GM10266 (cell line): ENCODE data around the gene PRSS57.
"Not testable (repeated sequence)": the region's sequence is repeated elsewhere in the genome, so short reads cannot be mapped to it uniquely, and the experiment has no call there.

ENCODE experiments used
- DNase-seq: peaks from one replicate; pipeline ENCODE4 v3.0.0; 2012; ENCODE audit errors: extremely low spot score
- CTCF ChIP-seq: IDR thresholded peaks from 2 replicates; pipeline ENCODE4 v1.5.1; 2012; ENCODE audit warnings: mild to moderate bottlenecking, low read depth; ENCODE audit not compliant: control insufficient read depth, insufficient read depth; ENCODE audit errors: missing control alignments

Gene PRSS57

DNA sequence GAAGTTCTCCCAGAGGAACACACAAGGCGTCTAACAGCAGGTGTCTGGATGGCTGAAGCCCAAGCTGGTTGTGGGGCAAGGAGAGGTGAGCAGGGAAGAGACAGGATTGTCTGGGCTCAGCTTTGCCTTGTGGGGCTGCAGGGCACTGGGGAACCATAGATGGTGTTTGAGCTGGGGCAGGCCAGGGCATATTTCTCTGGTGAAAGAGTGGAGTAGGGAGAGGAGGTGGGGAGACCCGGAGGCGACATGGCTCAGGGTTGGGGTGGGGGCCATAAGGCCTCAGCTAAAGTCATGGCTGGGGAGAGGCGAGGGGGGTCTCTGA, 8.0 kb upstream of the PRSS57 start:
- no peak for DNase-seq
- TF ChIP-seq CTCF, result no peak

DNA sequence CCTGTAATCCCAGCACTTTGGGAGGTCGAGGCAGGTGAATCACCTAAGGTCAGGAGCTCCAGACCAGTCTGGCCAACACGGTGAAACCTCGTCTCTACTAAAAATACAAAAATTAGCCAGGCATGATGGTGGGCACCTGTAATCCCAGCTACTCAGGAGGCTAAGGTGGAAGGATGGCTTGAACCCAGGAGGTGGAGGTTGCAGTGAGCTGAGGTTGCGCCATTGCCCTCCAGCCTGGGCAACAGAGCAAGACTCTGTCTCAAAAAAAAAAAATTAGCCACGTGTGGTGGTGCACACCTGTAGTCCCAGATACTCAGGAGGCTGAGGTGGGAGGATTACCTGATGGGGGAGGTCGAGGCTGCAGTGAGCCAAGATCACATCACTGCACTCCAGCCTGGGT, 7.6 kb upstream of the PRSS57 start:
- not testable (repeated sequence) for DNase-seq

- not testable (repeated sequence) for DNase-seq
Measured at GRCh38 chr19:699885-700284, 4.6 kb upstream of the PRSS57 start.

DNA sequence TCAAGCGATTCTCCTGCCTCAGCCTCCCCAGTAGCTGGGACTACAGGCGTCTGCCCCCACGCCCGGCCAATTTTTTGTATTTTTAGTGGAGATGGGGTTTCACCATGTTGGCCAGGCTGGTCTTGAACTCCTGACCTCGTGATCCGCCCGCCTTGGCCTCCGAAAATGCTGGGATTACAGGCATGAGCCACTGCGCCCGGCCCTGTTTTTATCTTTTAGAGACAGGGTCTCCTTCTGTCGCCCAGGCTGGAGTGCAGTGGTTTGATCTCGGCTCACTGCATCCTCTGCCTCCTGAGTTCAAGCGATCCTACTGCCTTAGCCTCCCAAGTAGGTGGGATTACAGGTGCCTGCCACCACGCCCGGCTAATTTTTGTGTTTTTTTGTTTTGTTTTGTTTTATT, 3.3 kb upstream of the PRSS57 start:
- not testable (repeated sequence) for DNase-seq

- DNase-seq, result no peak
- no peak for TF ChIP-seq CTCF
Measured at GRCh38 chr19:694481-695351, 536 bp downstream of the PRSS57 start.

DNA sequence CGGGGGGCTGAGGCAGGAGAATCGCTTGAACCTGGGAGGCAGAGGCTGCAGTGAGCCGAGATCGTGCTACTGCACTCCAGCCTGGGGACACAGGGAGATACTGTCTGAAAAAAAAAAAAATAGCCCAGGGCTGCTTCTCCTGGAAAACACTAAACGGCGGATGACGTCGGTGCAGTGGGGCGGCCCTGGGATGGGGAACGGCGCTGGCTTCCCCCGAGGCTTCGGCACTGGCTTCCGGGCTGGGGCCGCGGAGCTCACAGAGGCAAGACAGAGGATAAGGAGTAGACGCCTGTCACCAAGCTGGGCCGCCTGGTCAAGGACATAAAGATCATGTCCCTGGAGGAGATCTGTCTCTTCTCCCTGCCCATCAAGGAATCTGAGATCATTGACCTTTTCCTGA, 5.0 kb downstream of the PRSS57 start:
- no peak for DNase-seq
- TF ChIP-seq CTCF, result no peak

DNA sequence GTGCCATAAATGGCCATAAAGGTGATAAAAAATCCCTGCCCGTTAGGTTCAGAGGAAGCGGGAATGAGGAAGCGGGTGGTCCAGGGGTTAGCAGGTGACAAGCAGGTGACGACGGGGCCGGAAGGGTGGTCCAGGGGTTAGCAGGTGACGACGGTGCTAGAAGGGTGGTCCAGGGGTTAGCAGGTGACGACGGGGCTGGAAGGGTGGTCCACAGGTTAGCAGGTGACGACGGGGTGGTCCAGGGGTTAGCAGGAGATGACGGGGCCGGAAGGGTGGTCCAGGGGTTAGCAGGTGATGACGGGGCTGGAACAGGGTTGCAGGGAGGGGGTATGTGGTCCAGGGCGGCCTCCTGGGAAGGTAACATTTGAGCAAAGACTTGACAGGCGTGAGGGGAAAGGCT, 6.3 kb downstream of the PRSS57 start:
- DNase-seq, result no peak
- no peak for TF ChIP-seq CTCF

DNA sequence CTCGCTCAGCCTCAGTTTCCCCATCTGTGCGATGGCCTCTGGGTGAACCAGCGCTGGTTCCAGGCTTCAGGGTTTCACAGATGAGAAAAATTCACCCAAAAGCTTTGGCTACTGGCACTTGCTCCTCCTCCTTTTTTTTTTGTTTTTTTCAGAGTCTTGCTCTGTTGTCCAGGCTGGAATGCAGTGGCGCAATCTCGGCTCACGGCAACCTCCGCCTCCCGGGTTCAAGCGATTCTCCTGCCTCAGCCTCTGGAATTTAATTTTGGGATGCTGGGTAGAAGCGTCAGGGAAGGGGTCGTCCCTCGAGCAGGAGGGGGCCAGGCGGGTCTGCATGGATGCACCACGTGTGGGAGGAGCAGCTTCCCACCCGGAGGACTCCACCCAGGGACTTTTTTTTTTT, 7.0 kb downstream of the PRSS57 start:
- DNase-seq, result no peak
- TF ChIP-seq CTCF, result no peak

GRCh38 chr19:687569-688166, 7.6 kb downstream of the PRSS57 start:
- TF ChIP-seq CTCF, result no peak
- DNase-seq, result no peak
